ENCODE results near the gene AP4S1. TPM values are rescaled to one million over a fixed set of nuclear protein-coding genes. Genes with fewer than 3 reads are reported as not detected.
"Not testable (repeated sequence)": the region's sequence is repeated elsewhere in the genome, so short reads cannot be mapped to it uniquely, and the experiment has no call there.

The AP4S1 gene
- total RNA-seq, 2 experiments from 2014 or later: 8.9 to 10.2 TPM

- Mint-ChIP-seq H3K36me3 (no peaks in the 10 kb centered on the region), H3K9me3 (no peaks in the 10 kb centered on the region), H3K27me3 (no peaks in the 10 kb centered on the region), H3K4me1 (peaks cover 4% of the 10 kb centered on the region), H3K4me3 (no peak overlapping the region), H3K27ac (no peak overlapping the region)
- ATAC-seq (ENCODE audit: low read depth): no peak
- POLR2A ChIA-PET: no interaction called here
- DNase-seq: no peak
Measured at GRCh38 chr14:31060253-31060875, 34.9 kb downstream of the AP4S1 start.

DNA sequence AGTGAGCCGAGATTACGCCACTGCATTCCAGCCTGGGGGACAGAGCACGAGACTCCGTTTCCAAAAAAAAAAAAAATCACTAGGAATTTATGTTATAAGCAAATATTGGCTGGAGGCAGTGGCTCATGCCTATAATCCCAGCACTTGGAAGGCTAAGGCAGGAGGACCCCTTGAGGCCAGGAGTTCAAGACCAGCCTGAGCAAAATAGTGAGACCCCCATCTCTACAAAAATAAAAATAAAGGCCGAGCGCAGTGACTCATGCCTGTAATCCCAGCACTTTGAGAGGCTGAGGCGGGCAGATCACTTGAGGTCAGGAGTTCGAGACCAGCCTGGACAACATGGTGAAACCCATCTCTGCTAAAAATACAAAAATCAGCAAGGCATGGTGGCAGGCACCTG is 37.5 kb downstream of the AP4S1 start:
- H3K4me1 Mint-ChIP-seq; POLR2A ChIA-PET; ATAC-seq (ENCODE audit: low read depth); H3K27ac Mint-ChIP-seq; H3K4me3 Mint-ChIP-seq; DNase-seq; H3K9me3 Mint-ChIP-seq; H3K36me3 Mint-ChIP-seq; H3K27me3 Mint-ChIP-seq: not testable (repeated sequence)

DNA sequence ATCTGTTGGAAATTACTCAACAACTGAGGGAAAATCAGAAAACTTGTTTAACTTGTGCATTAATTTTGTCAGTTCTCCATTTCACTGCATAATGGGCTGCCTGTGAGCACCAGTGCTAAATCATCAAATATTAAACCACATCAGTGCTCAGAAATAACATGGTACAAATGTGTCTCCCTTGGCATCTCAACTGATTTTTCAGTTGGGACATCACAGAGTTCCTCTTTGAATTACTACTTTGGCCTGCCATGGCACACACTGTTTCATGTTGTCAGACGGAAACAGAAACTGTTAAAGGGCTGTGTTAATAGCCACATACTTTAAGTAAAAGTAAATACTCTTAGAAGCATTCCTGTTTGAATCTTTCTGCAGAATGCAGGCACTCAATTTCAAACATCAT is 42.8 kb downstream of the AP4S1 start:
- H3K27ac Mint-ChIP-seq: no peak overlapping the region
- no peaks in the 10 kb centered on the region for H3K9me3 Mint-ChIP-seq
- DNase-seq (no peak), ATAC-seq (ENCODE audit: low read depth) (no peak)
- no peak overlapping the region for H3K4me3 Mint-ChIP-seq
- POLR2A ChIA-PET: no interaction called here
- H3K4me1 Mint-ChIP-seq: peaks cover 2% of the 10 kb centered on the region
- H3K36me3 Mint-ChIP-seq: peaks cover 4% of the 10 kb centered on the region
- H3K27me3 Mint-ChIP-seq: no peaks in the 10 kb centered on the region

GRCh38 chr14:31069343-31069742 is 43.9 kb downstream of the AP4S1 start:
- Mint-ChIP-seq H3K9me3 (no peaks in the 10 kb centered on the region), H3K4me3 (no peak overlapping the region), H3K27ac (no peak overlapping the region), H3K27me3 (no peaks in the 10 kb centered on the region), H3K4me1 (peaks cover 2% of the 10 kb centered on the region), H3K36me3 (peaks cover 4% of the 10 kb centered on the region)
- ATAC-seq (ENCODE audit: low read depth) (no peak), DNase-seq (no peak)
- POLR2A ChIA-PET: no interaction called here

- H3K36me3 Mint-ChIP-seq: peaks cover 9% of the 10 kb centered on the region
- H3K4me1 Mint-ChIP-seq: peaks cover 2% of the 10 kb centered on the region
- POLR2A ChIA-PET: no interaction called here
- no peak overlapping the region for H3K4me3 Mint-ChIP-seq
- H3K9me3 Mint-ChIP-seq: peaks cover 3% of the 10 kb centered on the region
- ATAC-seq (ENCODE audit: low read depth): no peak
- H3K27ac Mint-ChIP-seq: no peak overlapping the region
- no peak for DNase-seq
- H3K27me3 Mint-ChIP-seq: no peaks in the 10 kb centered on the region
Measured at GRCh38 chr14:31070431-31070830, 45.0 kb downstream of the AP4S1 start.

- Mint-ChIP-seq H3K4me3 (no peak overlapping the region), H3K36me3 (peaks cover 10% of the 10 kb centered on the region)
- no peak for DNase-seq
Measured at GRCh38 chr14:31071151-31071550, 45.7 kb downstream of the AP4S1 start.

DNA sequence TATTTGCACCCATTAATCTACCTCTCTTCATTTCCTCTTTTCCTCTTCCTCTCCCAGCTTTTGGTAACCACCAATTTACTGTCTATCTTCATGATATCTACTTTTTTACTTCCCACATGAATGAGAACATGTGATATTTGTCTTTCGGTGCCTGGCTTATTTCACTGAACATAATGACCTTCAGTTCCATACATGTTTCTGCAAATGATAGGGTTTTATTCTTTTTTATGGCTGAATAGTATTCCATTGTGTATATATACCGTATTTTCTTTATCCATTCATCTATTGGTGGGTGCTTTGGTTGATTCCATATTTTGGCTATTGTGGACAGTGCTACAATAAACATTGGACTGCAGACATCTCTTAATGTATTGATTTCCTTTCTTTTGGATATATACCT is 49.7 kb downstream of the AP4S1 start:
- Mint-ChIP-seq H3K36me3 (peaks cover 10% of the 10 kb centered on the region), H3K9me3 (peaks cover 3% of the 10 kb centered on the region), H3K27me3 (no peaks in the 10 kb centered on the region), H3K27ac (no peak overlapping the region), H3K4me3 (no peak overlapping the region), H3K4me1 (peaks cover 2% of the 10 kb centered on the region)
- DNase-seq (no peak), ATAC-seq (ENCODE audit: low read depth) (no peak)
- POLR2A ChIA-PET: no interaction called here

More at GRCh38 chr14:31071151-31071550, 45.7 kb downstream of the AP4S1 start:
- peaks cover 3% of the 10 kb centered on the region for H3K9me3 Mint-ChIP-seq
- ATAC-seq (ENCODE audit: low read depth): no peak
- H3K4me1 Mint-ChIP-seq: peaks cover 2% of the 10 kb centered on the region
- no peak overlapping the region for H3K27ac Mint-ChIP-seq
- POLR2A ChIA-PET: no interaction called here
- no peaks in the 10 kb centered on the region for H3K27me3 Mint-ChIP-seq

DNA sequence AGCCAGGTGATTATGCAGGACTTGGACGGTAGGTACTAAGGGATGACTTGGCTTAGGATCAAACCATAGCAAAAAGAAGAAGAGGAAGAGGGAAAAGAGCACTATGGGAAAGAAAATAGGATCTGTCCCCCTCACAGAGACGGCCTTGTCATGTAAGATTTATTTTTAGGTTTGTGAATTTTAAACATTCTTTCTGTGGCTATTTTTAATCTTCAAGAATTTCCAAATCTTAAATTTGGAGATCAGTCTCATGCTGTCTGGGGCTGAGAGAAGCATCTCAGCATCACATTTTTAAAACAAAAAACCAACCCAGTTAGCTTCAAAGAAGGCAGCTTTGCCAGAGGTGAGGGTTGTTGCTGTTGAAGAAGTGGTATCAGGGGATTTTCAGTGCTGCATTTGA is 53.3 kb downstream of the AP4S1 start:
- Mint-ChIP-seq H3K27ac (no peak overlapping the region), H3K4me3 (no peak overlapping the region), H3K27me3 (no peaks in the 10 kb centered on the region), H3K4me1 (no peaks in the 10 kb centered on the region), H3K36me3 (peaks cover 9% of the 10 kb centered on the region), H3K9me3 (peaks cover 3% of the 10 kb centered on the region)
- ATAC-seq (ENCODE audit: low read depth): no peak
- POLR2A ChIA-PET: no interaction called here
- DNase-seq: no peak

DNA sequence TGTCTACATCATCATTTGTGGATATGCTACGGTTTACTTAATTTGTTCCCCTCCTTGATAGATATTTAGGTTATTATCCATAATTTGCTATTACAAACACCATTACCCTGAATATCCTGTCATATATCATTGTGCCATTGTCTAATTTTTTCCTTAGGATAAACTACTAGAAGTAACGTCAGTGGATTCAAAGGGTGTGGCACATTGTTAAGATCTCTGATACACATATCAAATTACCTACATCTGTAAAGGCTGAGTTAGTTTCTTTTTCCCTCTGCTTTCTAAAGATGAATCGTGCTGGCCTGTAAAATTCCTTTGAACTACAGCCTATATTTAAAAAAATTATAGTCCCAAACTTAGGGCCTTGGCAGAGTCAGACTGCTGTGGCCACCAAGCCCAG is 54.6 kb downstream of the AP4S1 start:
- peaks cover 3% of the 10 kb centered on the region for H3K9me3 Mint-ChIP-seq
- POLR2A ChIA-PET: no interaction called here
- ATAC-seq (ENCODE audit: low read depth) (no peak), DNase-seq (no peak)
- H3K27me3 Mint-ChIP-seq: no peaks in the 10 kb centered on the region
- H3K4me1 Mint-ChIP-seq: no peaks in the 10 kb centered on the region
- H3K27ac Mint-ChIP-seq: no peak overlapping the region
- H3K4me3 Mint-ChIP-seq: no peak overlapping the region
- H3K36me3 Mint-ChIP-seq: peaks cover 7% of the 10 kb centered on the region

- Mint-ChIP-seq H3K36me3 (peaks cover 3% of the 10 kb centered on the region), H3K4me3 (no peak overlapping the region), H3K4me1 (no peaks in the 10 kb centered on the region), H3K27ac (no peak overlapping the region), H3K9me3 (no peaks in the 10 kb centered on the region), H3K27me3 (no peaks in the 10 kb centered on the region)
- DNase-seq: no peak
- POLR2A ChIA-PET: no interaction called here
- ATAC-seq (ENCODE audit: low read depth): no peak
Measured at GRCh38 chr14:31080484-31080883, 55.0 kb downstream of the AP4S1 start.

- ATAC-seq (ENCODE audit: low read depth) (no peak), DNase-seq (no peak)
- Mint-ChIP-seq H3K27ac (no peak overlapping the region), H3K4me1 (no peaks in the 10 kb centered on the region), H3K4me3 (no peak overlapping the region), H3K36me3 (no peaks in the 10 kb centered on the region), H3K9me3 (no peaks in the 10 kb centered on the region), H3K27me3 (no peaks in the 10 kb centered on the region)
- POLR2A ChIA-PET: no interaction called here
Measured at GRCh38 chr14:31083781-31084180, 58.3 kb downstream of the AP4S1 start.

DNA sequence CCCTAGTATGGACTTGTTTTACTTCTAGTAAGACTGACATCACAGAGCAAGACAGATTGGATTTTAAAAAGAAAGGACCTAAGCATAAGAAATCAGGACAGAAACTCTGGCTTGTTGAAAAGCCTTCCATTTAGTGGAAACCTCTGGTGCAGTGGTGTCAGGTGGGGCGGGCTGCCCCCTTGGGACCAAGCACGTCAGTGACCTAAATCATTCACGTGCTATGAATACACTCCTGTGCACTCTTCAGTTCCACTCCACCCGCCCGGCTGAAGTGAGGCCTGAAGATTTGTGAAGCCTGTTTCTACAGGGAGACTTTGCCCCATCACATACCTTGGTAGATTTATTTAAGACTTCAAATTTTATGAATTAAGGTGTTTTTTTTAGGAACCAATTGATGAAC is 58.9 kb downstream of the AP4S1 start:
- Mint-ChIP-seq H3K36me3 (no peaks in the 10 kb centered on the region), H3K4me1 (no peaks in the 10 kb centered on the region), H3K27me3 (no peaks in the 10 kb centered on the region), H3K9me3 (no peaks in the 10 kb centered on the region), H3K4me3 (no peak overlapping the region), H3K27ac (no peak overlapping the region)
- POLR2A ChIA-PET: no interaction called here
- DNase-seq (no peak), ATAC-seq (ENCODE audit: low read depth) (no peak)

GRCh38 chr14:31085027-31085426 is 59.6 kb downstream of the AP4S1 start:
- H3K4me1 Mint-ChIP-seq: no peaks in the 10 kb centered on the region
- no peak for ATAC-seq (ENCODE audit: low read depth)
- DNase-seq: no peak
- H3K36me3 Mint-ChIP-seq: no peaks in the 10 kb centered on the region
- no peak overlapping the region for H3K27ac Mint-ChIP-seq
- POLR2A ChIA-PET: no interaction called here
- H3K4me3 Mint-ChIP-seq: no peak overlapping the region
- H3K9me3 Mint-ChIP-seq: no peaks in the 10 kb centered on the region
- H3K27me3 Mint-ChIP-seq: no peaks in the 10 kb centered on the region

- POLR2A ChIA-PET; ATAC-seq (ENCODE audit: low read depth); H3K27ac Mint-ChIP-seq; H3K27me3 Mint-ChIP-seq; DNase-seq; H3K9me3 Mint-ChIP-seq; H3K36me3 Mint-ChIP-seq; H3K4me3 Mint-ChIP-seq; H3K4me1 Mint-ChIP-seq: not testable (repeated sequence)
Measured at GRCh38 chr14:31086466-31086865, 61.0 kb downstream of the AP4S1 start.
